ENCODE results near the gene C3orf18.

The C3orf18 gene

GRCh38 chr3:50534681-50535330, 32.7 kb downstream of the C3orf18 start:
- in situ Hi-C loops (cut with HindIII; ENCODE audit: low pct_ligation_motif_present, low pct_unique_long_range_greater_than_20kb, low sequenced_read_pairs), result no loop called here
- DNase-seq, result peak; percentile 40

- no peak for DNase-seq
- in situ Hi-C loops (cut with HindIII; ENCODE audit: low pct_ligation_motif_present, low pct_unique_long_range_greater_than_20kb, low sequenced_read_pairs), result no loop called here
Observed at GRCh38 chr3:50533807-50534461, 33.6 kb downstream of the C3orf18 start.

GRCh38 chr3:50533316-50533715, 34.2 kb downstream of the C3orf18 start:
- DNase-seq, result no peak
- in situ Hi-C loops (cut with HindIII; ENCODE audit: low pct_ligation_motif_present, low pct_unique_long_range_greater_than_20kb, low sequenced_read_pairs), result no loop called here

- in situ Hi-C loops (cut with HindIII; ENCODE audit: low pct_ligation_motif_present, low pct_unique_long_range_greater_than_20kb, low sequenced_read_pairs), result no loop called here
- no peak for DNase-seq
Observed at GRCh38 chr3:50532062-50532705, 35.4 kb downstream of the C3orf18 start.

GRCh38 chr3:50531201-50531600, 36.3 kb downstream of the C3orf18 start:
- DNase-seq, result no peak
- in situ Hi-C loops (cut with HindIII; ENCODE audit: low pct_ligation_motif_present, low pct_unique_long_range_greater_than_20kb, low sequenced_read_pairs), result no loop called here

- in situ Hi-C loops (cut with HindIII; ENCODE audit: low pct_ligation_motif_present, low pct_unique_long_range_greater_than_20kb, low sequenced_read_pairs), result no loop called here
- no peak for DNase-seq
Observed at GRCh38 chr3:50530001-50530970, 37.3 kb downstream of the C3orf18 start.

- in situ Hi-C loops (cut with HindIII; ENCODE audit: low pct_ligation_motif_present, low pct_unique_long_range_greater_than_20kb, low sequenced_read_pairs), result no loop called here
- peak; percentile 64 for DNase-seq
Observed at GRCh38 chr3:50525987-50526386, 41.6 kb downstream of the C3orf18 start.

GRCh38 chr3:50525191-50525910, 42.2 kb downstream of the C3orf18 start:
- DNase-seq, result no peak
- in situ Hi-C loops (cut with HindIII; ENCODE audit: low pct_ligation_motif_present, low pct_unique_long_range_greater_than_20kb, low sequenced_read_pairs), result no loop called here

GRCh38 chr3:50524746-50525145, 42.8 kb downstream of the C3orf18 start:
- in situ Hi-C loops (cut with HindIII; ENCODE audit: low pct_ligation_motif_present, low pct_unique_long_range_greater_than_20kb, low sequenced_read_pairs), result no loop called here
- DNase-seq, result no peak

- in situ Hi-C loops (cut with HindIII; ENCODE audit: low pct_ligation_motif_present, low pct_unique_long_range_greater_than_20kb, low sequenced_read_pairs), result no loop called here
- peak; percentile 6 for DNase-seq
Observed at GRCh38 chr3:50523279-50523811, 44.2 kb downstream of the C3orf18 start.

- in situ Hi-C loops (cut with HindIII; ENCODE audit: low pct_ligation_motif_present, low pct_unique_long_range_greater_than_20kb, low sequenced_read_pairs), result no loop called here
- no peak for DNase-seq
Observed at GRCh38 chr3:50521572-50521971, 46.0 kb downstream of the C3orf18 start.

- in situ Hi-C loops (cut with HindIII; ENCODE audit: low pct_ligation_motif_present, low pct_unique_long_range_greater_than_20kb, low sequenced_read_pairs), result no loop called here
Observed at GRCh38 chr3:50520849-50521248, 46.7 kb downstream of the C3orf18 start.

GRCh38 chr3:50519471-50520089, 48.0 kb downstream of the C3orf18 start:
- DNase-seq, result peak; percentile 42
- in situ Hi-C loops (cut with HindIII; ENCODE audit: low pct_ligation_motif_present, low pct_unique_long_range_greater_than_20kb, low sequenced_read_pairs), result no loop called here

More at GRCh38 chr3:50520849-50521248, 46.7 kb downstream of the C3orf18 start:
- DNase-seq, result no peak

GRCh38 chr3:50518436-50518835, 49.1 kb downstream of the C3orf18 start:
- in situ Hi-C loops (cut with HindIII; ENCODE audit: low pct_ligation_motif_present, low pct_unique_long_range_greater_than_20kb, low sequenced_read_pairs), result no loop called here

GRCh38 chr3:50517721-50518206, 49.8 kb downstream of the C3orf18 start:
- in situ Hi-C loops (cut with HindIII; ENCODE audit: low pct_ligation_motif_present, low pct_unique_long_range_greater_than_20kb, low sequenced_read_pairs), result no loop called here
- no peak for DNase-seq

More at GRCh38 chr3:50518436-50518835, 49.1 kb downstream of the C3orf18 start:
- no peak for DNase-seq

- DNase-seq, result no peak
- in situ Hi-C loops (cut with HindIII; ENCODE audit: low pct_ligation_motif_present, low pct_unique_long_range_greater_than_20kb, low sequenced_read_pairs), result no loop called here
Observed at GRCh38 chr3:50516440-50516871, 51.1 kb downstream of the C3orf18 start.

Data from ACHN (cell line).